GOT3 (cell line): ENCODE measurements around the gene RAB8B.

Experiments used
- DNase-seq: peaks from one replicate; lab custom pipeline; 2025; ENCODE audit warnings: mixed read lengths; lab: John Stamatoyannopoulos, UW

The RAB8B gene

GRCh38 chr15:63274427-63274826, 85.0 kb downstream of the RAB8B start:
- no peak for DNase-seq

- DNase-seq: no peak
Observed at GRCh38 chr15:63276342-63277037, 87.1 kb downstream of the RAB8B start.

- peak; percentile 27 for DNase-seq
Observed at GRCh38 chr15:63277038-63277892, 87.9 kb downstream of the RAB8B start, which contains the start of gene APH1B. Gene APH1B, plus strand, starts transcription at chr15:63277605. Its CDS starts 19 bp downstream, at chr15:63277624.

- no peak for DNase-seq
Observed at GRCh38 chr15:63277893-63278456, 88.6 kb downstream of the RAB8B start.

GRCh38 chr15:63283126-63283525, 93.7 kb downstream of the RAB8B start:
- DNase-seq: no peak

- DNase-seq: no peak
Observed at GRCh38 chr15:63284335-63284734, 94.9 kb downstream of the RAB8B start.

GRCh38 chr15:63287109-63287508, 97.7 kb downstream of the RAB8B start:
- DNase-seq: no peak

- no peak for DNase-seq
Observed at GRCh38 chr15:63288342-63288741, 98.9 kb downstream of the RAB8B start.

- DNase-seq: no peak
Observed at GRCh38 chr15:63288778-63289378, 99.5 kb downstream of the RAB8B start.

- no peak for DNase-seq
Observed at GRCh38 chr15:63291507-63291906, 102.1 kb downstream of the RAB8B start.

- DNase-seq: no peak
Observed at GRCh38 chr15:63292241-63292640, 102.8 kb downstream of the RAB8B start.

- no peak for DNase-seq
Observed at GRCh38 chr15:63292771-63293170, 103.4 kb downstream of the RAB8B start.

GRCh38 chr15:63294359-63294758, 105.0 kb downstream of the RAB8B start:
- DNase-seq: no peak

GRCh38 chr15:63295341-63295740, 105.9 kb downstream of the RAB8B start:
- DNase-seq: no peak

- DNase-seq: no peak
Observed at GRCh38 chr15:63296195-63296594, 106.8 kb downstream of the RAB8B start.

GRCh38 chr15:63299943-63300575, 110.7 kb downstream of the RAB8B start:
- DNase-seq: no peak

GRCh38 chr15:63301088-63301487, 111.7 kb downstream of the RAB8B start:
- DNase-seq: no peak

- DNase-seq: no peak
Observed at GRCh38 chr15:63305260-63305659, 115.9 kb downstream of the RAB8B start.

- no peak for DNase-seq
Observed at GRCh38 chr15:63306492-63307073, 117.2 kb downstream of the RAB8B start.

- DNase-seq: no peak
Observed at GRCh38 chr15:63308491-63308890, 119.1 kb downstream of the RAB8B start.

- no peak for DNase-seq
Observed at GRCh38 chr15:63308947-63309346, 119.5 kb downstream of the RAB8B start.

- no peak for DNase-seq
Observed at GRCh38 chr15:63310646-63311045, 121.2 kb downstream of the RAB8B start.
